DOHH2 (cell line): Measurements from ENCODE around the gene ITGA2.

Experiments used
- H3F3A ChIP-seq: fragments of 200-600 bp; sonication (generic), shearing (Covaris generic); 2 replicates; pipeline ENCODE4 v1.6.0; 2016; ENCODE audit warnings: antibody characterized with exemption, mild to moderate bottlenecking; ENCODE audit not compliant: control insufficient read depth, insufficient read depth
- H3K27ac ChIP-seq: fragments of 200-600 bp; sonication (generic); 2 replicates; pipeline ENCODE4 v1.5.1; 2014; ENCODE audit warnings: low read depth, mild to moderate bottlenecking, low read length, moderate library complexity
- H3K27me3 ChIP-seq: fragments of 200-600 bp; sonication (generic); 2 replicates; pipeline ENCODE4 v1.6.1; 2014; ENCODE audit warnings: mild to moderate bottlenecking, low read length, mixed read lengths; ENCODE audit not compliant: control insufficient read depth
- H3K36me3 ChIP-seq: fragments of 200-600 bp; sonication (generic); 2 replicates; pipeline ENCODE4 v1.6.1; 2014; ENCODE audit warnings: mild to moderate bottlenecking, low read length, moderate library complexity, mixed read lengths; ENCODE audit not compliant: control insufficient read depth
- H3K4me1 ChIP-seq: fragments of 200-600 bp; sonication (generic); 2 replicates; pipeline ENCODE4 v1.6.1; 2014; ENCODE audit warnings: mild to moderate bottlenecking, low read length, mixed read lengths; ENCODE audit not compliant: control insufficient read depth
- H3K4me2 ChIP-seq: fragments of 200-600 bp; sonication (generic); 2 replicates; pipeline ENCODE4 v1.6.0; 2014; ENCODE audit warnings: mild to moderate bottlenecking, low read length, moderate library complexity
- H3K4me3 ChIP-seq: fragments of 200-600 bp; sonication (generic); 2 replicates; pipeline ENCODE4 v1.5.1; 2014; ENCODE audit warnings: mild to moderate bottlenecking, low read length, mixed read lengths
- H3K79me2 ChIP-seq: fragments of 200-600 bp; sonication (generic); 2 replicates; pipeline ENCODE4 v1.6.1; 2014; ENCODE audit warnings: mild to moderate bottlenecking, low read length, mixed read lengths; ENCODE audit not compliant: control insufficient read depth
- H3K9me2 ChIP-seq: fragments of 200-600 bp; sonication (generic); replicated peaks from 2 replicates; pipeline ENCODE4 v1.6.1; 2014; ENCODE audit warnings: mild to moderate bottlenecking, low read length, mixed read lengths; ENCODE audit not compliant: control insufficient read depth
- H3K9me3 ChIP-seq: fragments of 200-600 bp; sonication (generic); 2 replicates; pipeline ENCODE4 v1.6.1; 2014; ENCODE audit warnings: antibody characterized with exemption, low read length, mixed read lengths; ENCODE audit not compliant: control insufficient read depth, insufficient read depth
- H4K20me1 ChIP-seq: fragments of 200-600 bp; sonication (generic); 2 replicates; pipeline ENCODE4 v1.6.0; 2014; ENCODE audit warnings: low read depth, mild to moderate bottlenecking, antibody characterized with exemption, low read length, moderate library complexity; ENCODE audit not compliant: control insufficient read depth, insufficient read depth
- CTCF ChIP-seq: fragments of 200-600 bp; sonication (generic); IDR thresholded peaks from one replicate; pipeline ENCODE4 v1.5.1; 2014; ENCODE audit warnings: antibody characterized with exemption, mild to moderate bottlenecking, low read depth, low read length; ENCODE audit not compliant: poor library complexity, severe bottlenecking
- EZH2phosphoT487 ChIP-seq: fragments of 200-600 bp; sonication (generic); IDR thresholded peaks from 2 replicates; pipeline ENCODE4 v1.6.1; 2017; ENCODE audit warnings: borderline replicate concordance, mild to moderate bottlenecking, antibody characterized with exemption, low read length, moderate library complexity, mixed read lengths

The ITGA2 gene

GRCh38 chr5:53031695-53032096 is 42.5 kb downstream of the ITGA2 start:
- H3K79me2 ChIP-seq = no peaks in the 10 kb centered on the region
- no peaks in the 10 kb centered on the region for H3K9me2 ChIP-seq
- no peaks in the 10 kb centered on the region for H3K4me1 ChIP-seq
- H3K4me2 ChIP-seq = no peak overlapping the region
- no peak overlapping the region for H3K4me3 ChIP-seq
- no peaks in the 10 kb centered on the region for H4K20me1 ChIP-seq
- H3K27ac ChIP-seq = no peak overlapping the region
- H3K27me3 ChIP-seq = no peaks in the 10 kb centered on the region
- TF ChIP-seq EZH2phosphoT487 = no peak
- no peak for TF ChIP-seq CTCF
- H3K36me3 ChIP-seq = no peaks in the 10 kb centered on the region
- no peaks in the 10 kb centered on the region for H3K9me3 ChIP-seq
- H3F3A ChIP-seq = no peaks in the 10 kb centered on the region

- no peaks in the 10 kb centered on the region for H3K9me2 ChIP-seq
- TF ChIP-seq EZH2phosphoT487 = no peak
- no peak for TF ChIP-seq CTCF
- H3K79me2 ChIP-seq = no peaks in the 10 kb centered on the region
- H3K27me3 ChIP-seq = no peaks in the 10 kb centered on the region
- no peaks in the 10 kb centered on the region for H4K20me1 ChIP-seq
- H3K4me2 ChIP-seq = no peak overlapping the region
- no peaks in the 10 kb centered on the region for H3F3A ChIP-seq
- no peaks in the 10 kb centered on the region for H3K4me1 ChIP-seq
- no peaks in the 10 kb centered on the region for H3K36me3 ChIP-seq
- no peak overlapping the region for H3K27ac ChIP-seq
- no peak overlapping the region for H3K4me3 ChIP-seq
- H3K9me3 ChIP-seq = no peaks in the 10 kb centered on the region
These were observed 43.0 kb downstream of the ITGA2 start for GRCh38 chr5:53032188-53032587.

- H3K4me1 ChIP-seq = no peaks in the 10 kb centered on the region
- no peaks in the 10 kb centered on the region for H3F3A ChIP-seq
- H3K4me2 ChIP-seq = no peak overlapping the region
- H4K20me1 ChIP-seq = no peaks in the 10 kb centered on the region
- H3K9me3 ChIP-seq = no peaks in the 10 kb centered on the region
- H3K27me3 ChIP-seq = no peaks in the 10 kb centered on the region
- no peaks in the 10 kb centered on the region for H3K79me2 ChIP-seq
- H3K4me3 ChIP-seq = no peak overlapping the region
- H3K9me2 ChIP-seq = no peaks in the 10 kb centered on the region
- H3K36me3 ChIP-seq = no peaks in the 10 kb centered on the region
- TF ChIP-seq EZH2phosphoT487 (no peak), CTCF (no peak)
- H3K27ac ChIP-seq = no peak overlapping the region
These were observed 45.7 kb downstream of the ITGA2 start for GRCh38 chr5:53034832-53035231.

GRCh38 chr5:53035868-53036381 is 46.8 kb downstream of the ITGA2 start:
- no peaks in the 10 kb centered on the region for H3K36me3 ChIP-seq
- H3K79me2 ChIP-seq = no peaks in the 10 kb centered on the region
- no peaks in the 10 kb centered on the region for H4K20me1 ChIP-seq
- H3K27me3 ChIP-seq = no peaks in the 10 kb centered on the region
- no peaks in the 10 kb centered on the region for H3F3A ChIP-seq
- no peaks in the 10 kb centered on the region for H3K9me2 ChIP-seq
- H3K4me2 ChIP-seq = no peak overlapping the region
- TF ChIP-seq CTCF = peak; percentile 55
- TF ChIP-seq EZH2phosphoT487 = no peak
- H3K4me3 ChIP-seq = no peak overlapping the region
- no peaks in the 10 kb centered on the region for H3K9me3 ChIP-seq
- no peak overlapping the region for H3K27ac ChIP-seq
- H3K4me1 ChIP-seq = no peaks in the 10 kb centered on the region
